ENCODE results near the gene CDH12. TPM values are rescaled to one million over a fixed set of nuclear protein-coding genes. Genes with fewer than 3 reads are reported as not detected.

CDH12 gene
- polyA plus RNA-seq, 1 experiment: not detected

DNA sequence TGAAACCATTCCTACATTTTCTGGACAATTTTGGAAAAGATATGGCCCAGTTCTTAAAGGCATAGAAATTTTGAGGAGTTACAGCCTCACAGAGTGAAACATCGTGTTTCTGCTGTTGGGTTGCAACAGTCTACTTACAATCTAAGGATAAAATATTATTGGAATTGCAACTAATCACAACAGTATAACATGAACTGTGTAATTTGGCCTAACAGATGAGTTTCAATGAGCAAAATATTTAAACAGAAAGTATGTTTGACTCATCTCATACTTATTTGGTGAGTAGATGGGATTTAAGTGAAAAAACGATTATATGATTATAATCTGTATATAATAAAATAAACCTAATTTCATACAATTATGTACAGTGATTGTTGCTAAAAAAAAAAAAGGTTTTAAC lies 1061.8 kb downstream of the CDH12 start:
- Histone ChIP-seq H3K4me3 (ENCODE audit: low read depth, low read length) (no peak overlapping the region), H3K27me3 (ENCODE audit: control insufficient read depth, insufficient read depth, low read length) (no peaks in the 10 kb centered on the region), H3K9me3 (ENCODE audit: control insufficient read depth, insufficient read depth, low read length) (no peaks in the 10 kb centered on the region; the same call in 1 of the 2 replicates), H3K27ac (ENCODE audit: low read depth, low read length) (no peak overlapping the region)
- ChIA-PET POLR2A (no interaction called here), CTCF (no interaction called here)
- DNase-seq (ENCODE audit: low read depth, low spot score): no peak
- TF ChIP-seq, protein P1, sequence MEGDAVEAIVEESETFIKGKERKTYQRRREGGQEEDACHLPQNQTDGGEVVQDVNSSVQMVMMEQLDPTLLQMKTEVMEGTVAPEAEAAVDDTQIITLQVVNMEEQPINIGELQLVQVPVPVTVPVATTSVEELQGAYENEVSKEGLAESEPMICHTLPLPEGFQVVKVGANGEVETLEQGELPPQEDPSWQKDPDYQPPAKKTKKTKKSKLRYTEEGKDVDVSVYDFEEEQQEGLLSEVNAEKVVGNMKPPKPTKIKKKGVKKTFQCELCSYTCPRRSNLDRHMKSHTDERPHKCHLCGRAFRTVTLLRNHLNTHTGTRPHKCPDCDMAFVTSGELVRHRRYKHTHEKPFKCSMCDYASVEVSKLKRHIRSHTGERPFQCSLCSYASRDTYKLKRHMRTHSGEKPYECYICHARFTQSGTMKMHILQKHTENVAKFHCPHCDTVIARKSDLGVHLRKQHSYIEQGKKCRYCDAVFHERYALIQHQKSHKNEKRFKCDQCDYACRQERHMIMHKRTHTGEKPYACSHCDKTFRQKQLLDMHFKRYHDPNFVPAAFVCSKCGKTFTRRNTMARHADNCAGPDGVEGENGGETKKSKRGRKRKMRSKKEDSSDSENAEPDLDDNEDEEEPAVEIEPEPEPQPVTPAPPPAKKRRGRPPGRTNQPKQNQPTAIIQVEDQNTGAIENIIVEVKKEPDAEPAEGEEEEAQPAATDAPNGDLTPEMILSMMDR (IDR thresholded peaks at IDR 0.05; ENCODE audit: low read depth, low read length): no peak

DNA sequence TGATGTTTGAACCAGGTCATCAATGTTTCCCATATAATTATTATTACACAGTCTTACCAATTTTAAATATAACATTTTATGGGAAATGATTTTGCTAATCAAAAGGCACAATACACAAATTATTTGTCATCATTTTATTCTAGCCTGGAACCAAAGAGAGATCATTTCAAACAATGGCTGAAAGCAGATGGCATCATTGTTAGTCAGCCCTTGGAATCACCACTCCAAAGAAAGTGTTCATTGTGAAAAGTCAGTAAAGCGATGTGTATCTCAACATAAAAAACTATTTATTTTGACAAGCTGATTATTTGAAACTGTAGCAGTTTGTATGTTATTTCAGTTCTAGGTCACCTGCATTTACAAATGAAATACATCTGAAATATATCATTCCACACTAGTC lies 1068.7 kb downstream of the CDH12 start:
- CTCF ChIA-PET: no interaction called here
- Histone ChIP-seq H3K4me3 (ENCODE audit: low read depth, low read length) (no peak overlapping the region), H3K27ac (ENCODE audit: low read depth, low read length) (no peak overlapping the region), H3K9me3 (ENCODE audit: control insufficient read depth, insufficient read depth, low read length) (no peaks in the 10 kb centered on the region; the same call in 1 of the 2 replicates), H3K27me3 (ENCODE audit: control insufficient read depth, insufficient read depth, low read length) (no peaks in the 10 kb centered on the region)
- POLR2A ChIA-PET: no interaction called here
- no peak for DNase-seq (ENCODE audit: low read depth, low spot score)
- TF ChIP-seq, protein P1 (IDR thresholded peaks at IDR 0.05; ENCODE audit: low read depth, low read length): no peak

DNA sequence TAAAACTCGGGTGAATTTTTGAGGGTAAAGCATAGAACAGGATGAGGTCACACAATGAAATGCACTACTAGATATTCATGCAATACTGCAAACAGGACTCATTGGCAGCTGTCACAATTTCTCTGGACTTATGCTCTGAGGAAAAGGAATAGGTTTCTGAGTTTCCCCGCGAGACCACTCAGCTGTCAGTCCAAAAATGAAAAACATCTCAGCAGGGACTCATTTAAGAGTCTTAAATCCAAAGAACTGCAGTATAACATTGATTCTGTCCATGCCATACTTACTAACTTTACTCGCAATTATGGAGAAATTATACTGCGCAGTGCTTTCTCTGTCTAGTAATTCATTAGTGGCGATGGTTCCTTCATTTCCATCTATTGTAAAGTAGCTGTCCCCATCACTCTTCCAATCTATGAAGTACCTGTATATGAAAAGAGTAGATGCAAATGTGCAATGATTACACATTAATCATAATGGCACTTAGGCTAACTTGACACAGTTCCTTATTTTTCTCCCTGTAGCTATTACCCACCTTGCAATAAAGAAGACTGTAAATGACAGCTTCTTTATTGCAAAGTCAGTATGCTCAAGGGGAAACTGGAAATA lies 1070.0 kb downstream of the CDH12 start:
- ChIA-PET POLR2A (no interaction called here), CTCF (no interaction called here)
- H3K9me3 ChIP-seq (ENCODE audit: control insufficient read depth, insufficient read depth, low read length): no peaks in the 10 kb centered on the region; the same call in 1 of the 2 replicates
- H3K27me3 ChIP-seq (ENCODE audit: control insufficient read depth, insufficient read depth, low read length): no peaks in the 10 kb centered on the region
- no peak for DNase-seq (ENCODE audit: low read depth, low spot score)
- no peak overlapping the region for H3K27ac ChIP-seq (ENCODE audit: low read depth, low read length)
- TF ChIP-seq, protein P1 (IDR thresholded peaks at IDR 0.05; ENCODE audit: low read depth, low read length): no peak
- H3K4me3 ChIP-seq (ENCODE audit: low read depth, low read length): no peak overlapping the region

DNA sequence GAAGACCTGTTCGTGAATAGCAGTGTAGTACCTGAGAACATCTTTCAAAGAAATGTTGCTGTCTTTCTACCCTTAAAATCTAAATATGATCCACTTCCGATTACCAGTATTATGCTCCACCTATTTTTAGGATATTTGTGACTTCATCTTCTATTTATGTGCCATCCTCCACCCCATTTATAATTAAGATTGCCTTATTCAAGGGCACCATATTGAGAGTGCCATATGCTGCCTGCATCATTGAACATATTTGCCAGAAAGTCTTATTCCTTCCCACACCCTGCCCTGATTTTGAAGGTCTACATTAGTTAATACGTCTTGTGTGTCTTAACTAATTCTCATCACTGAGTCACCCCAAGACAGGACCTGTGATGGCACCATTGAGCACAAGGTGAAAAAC lies 1076.7 kb downstream of the CDH12 start:
- H3K4me3 ChIP-seq (ENCODE audit: low read depth, low read length): no peak overlapping the region
- no peak for DNase-seq (ENCODE audit: low read depth, low spot score)
- CTCF ChIA-PET: no interaction called here
- no peaks in the 10 kb centered on the region for H3K9me3 ChIP-seq (ENCODE audit: control insufficient read depth, insufficient read depth, low read length)
- H3K27me3 ChIP-seq (ENCODE audit: control insufficient read depth, insufficient read depth, low read length): no peaks in the 10 kb centered on the region
- H3K27ac ChIP-seq (ENCODE audit: low read depth, low read length): no peak overlapping the region
- TF ChIP-seq, protein P1 (IDR thresholded peaks at IDR 0.05; ENCODE audit: low read depth, low read length): no peak
- POLR2A ChIA-PET: no interaction called here

DNA sequence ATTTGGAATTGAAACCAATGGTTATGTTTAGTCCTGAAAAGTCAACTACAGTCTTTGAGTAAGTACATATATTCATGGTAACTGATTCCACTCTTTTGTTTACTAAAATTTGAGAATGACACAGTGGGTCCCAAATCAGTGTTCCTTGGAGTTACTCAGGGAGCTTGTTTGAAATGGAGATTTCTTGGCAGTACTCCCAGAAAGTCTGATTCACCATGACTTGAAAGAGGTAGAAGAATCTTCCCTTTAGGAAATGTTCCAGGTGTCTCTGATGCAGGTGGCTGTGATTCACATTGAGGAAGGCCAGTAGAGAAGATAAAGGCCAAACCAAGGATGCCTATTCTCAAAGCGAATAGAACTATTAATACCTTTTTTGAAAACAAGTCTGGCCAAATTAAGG lies 1078.3 kb downstream of the CDH12 start:
- ChIA-PET CTCF (no interaction called here), POLR2A (no interaction called here)
- no peak overlapping the region for H3K4me3 ChIP-seq (ENCODE audit: low read depth, low read length)
- H3K27ac ChIP-seq (ENCODE audit: low read depth, low read length): no peak overlapping the region
- TF ChIP-seq, protein P1 (IDR thresholded peaks at IDR 0.05; ENCODE audit: low read depth, low read length): no peak
- H3K27me3 ChIP-seq (ENCODE audit: control insufficient read depth, insufficient read depth, low read length): no peaks in the 10 kb centered on the region
- peak; percentile 36 for DNase-seq (ENCODE audit: low read depth, low spot score)
- no peaks in the 10 kb centered on the region for H3K9me3 ChIP-seq (ENCODE audit: control insufficient read depth, insufficient read depth, low read length)

All from AG04450 (cell line).